ENCODE measurements around the gene PARD3. TPM values are rescaled to one million over a fixed set of nuclear protein-coding genes. Genes with fewer than 3 reads are reported as not detected.

The PARD3 gene
- total and polyA plus RNA-seq, 2 donors from 2014 or later, result 21.1 to 47.5 TPM

- no peak overlapping the region for H3K4me3 ChIP-seq (ENCODE audit: low read length in 3 of 3)
- intact Hi-C loops (cut with DNase I), result no loop called here
- no peaks in the 10 kb centered on the region for H3K9me3 ChIP-seq (ENCODE audit: control insufficient read depth in 2 of 3, insufficient read depth in 1 of 3, low read length in 3 of 3)
- TF ChIP-seq, protein P1, sequence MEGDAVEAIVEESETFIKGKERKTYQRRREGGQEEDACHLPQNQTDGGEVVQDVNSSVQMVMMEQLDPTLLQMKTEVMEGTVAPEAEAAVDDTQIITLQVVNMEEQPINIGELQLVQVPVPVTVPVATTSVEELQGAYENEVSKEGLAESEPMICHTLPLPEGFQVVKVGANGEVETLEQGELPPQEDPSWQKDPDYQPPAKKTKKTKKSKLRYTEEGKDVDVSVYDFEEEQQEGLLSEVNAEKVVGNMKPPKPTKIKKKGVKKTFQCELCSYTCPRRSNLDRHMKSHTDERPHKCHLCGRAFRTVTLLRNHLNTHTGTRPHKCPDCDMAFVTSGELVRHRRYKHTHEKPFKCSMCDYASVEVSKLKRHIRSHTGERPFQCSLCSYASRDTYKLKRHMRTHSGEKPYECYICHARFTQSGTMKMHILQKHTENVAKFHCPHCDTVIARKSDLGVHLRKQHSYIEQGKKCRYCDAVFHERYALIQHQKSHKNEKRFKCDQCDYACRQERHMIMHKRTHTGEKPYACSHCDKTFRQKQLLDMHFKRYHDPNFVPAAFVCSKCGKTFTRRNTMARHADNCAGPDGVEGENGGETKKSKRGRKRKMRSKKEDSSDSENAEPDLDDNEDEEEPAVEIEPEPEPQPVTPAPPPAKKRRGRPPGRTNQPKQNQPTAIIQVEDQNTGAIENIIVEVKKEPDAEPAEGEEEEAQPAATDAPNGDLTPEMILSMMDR (IDR thresholded peaks at IDR 0.05; ENCODE audit: borderline replicate concordance, extremely low read depth, insufficient read depth), result no peak
- H3K9ac ChIP-seq (ENCODE audit: low read length in 3 of 3), result no peak overlapping the region
- no peak overlapping the region for H3K27ac ChIP-seq (ENCODE audit: low read depth in 2 of 2, low read length in 2 of 2)
- peaks cover 0 to 12% (median 0%) of the 10 kb centered on the region in 3 donors for H3K36me3 ChIP-seq (ENCODE audit: control insufficient read depth in 2 of 3, insufficient read depth in 3 of 3, low read length in 3 of 3)
- H3K4me1 ChIP-seq (ENCODE audit: control insufficient read depth in 2 of 3, insufficient read depth in 2 of 3, low read depth in 1 of 3, low read length in 3 of 3), result no peaks in the 10 kb centered on the region
- DNase-seq (no peak), FAIRE-seq (no peak)
- H3K27me3 ChIP-seq (ENCODE audit: control insufficient read depth, insufficient read depth, low read length), result no peaks in the 10 kb centered on the region
Observed at GRCh38 chr10:34311679-34312078, 503.4 kb downstream of the PARD3 start.

DNA sequence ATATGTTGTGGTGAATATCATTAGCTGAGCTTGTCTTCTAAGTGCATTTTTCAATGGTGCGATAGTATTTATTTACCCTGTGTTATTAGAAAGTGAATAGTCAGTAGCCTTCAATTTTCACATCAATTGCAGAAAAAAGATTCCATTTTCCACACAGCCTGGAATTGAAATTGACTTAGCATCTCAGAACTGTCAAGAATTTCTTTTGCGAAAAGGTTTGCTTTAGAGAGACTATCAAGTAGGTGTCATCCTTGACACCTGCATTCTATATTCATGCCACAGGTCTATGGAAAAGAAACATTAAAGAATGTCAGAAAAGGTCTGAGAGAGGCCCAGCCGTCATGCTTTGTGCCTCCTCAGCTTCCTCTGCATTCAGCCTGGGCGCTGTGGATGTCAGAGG is 504.9 kb downstream of the PARD3 start:
- no peak for FAIRE-seq
- Histone ChIP-seq H3K4me1 (ENCODE audit: control insufficient read depth in 2 of 3, insufficient read depth in 2 of 3, low read depth in 1 of 3, low read length in 3 of 3) (no peaks in the 10 kb centered on the region), H3K36me3 (ENCODE audit: control insufficient read depth in 2 of 3, insufficient read depth in 3 of 3, low read length in 3 of 3) (peaks cover 0 to 4% (median 0%) of the 10 kb centered on the region in 3 donors), H3K9me3 (ENCODE audit: control insufficient read depth in 2 of 3, insufficient read depth in 1 of 3, low read length in 3 of 3) (no peaks in the 10 kb centered on the region), H3K27me3 (ENCODE audit: control insufficient read depth, insufficient read depth, low read length) (no peaks in the 10 kb centered on the region), H3K27ac (ENCODE audit: low read depth in 2 of 2, low read length in 2 of 2) (no peak overlapping the region), H3K9ac (ENCODE audit: low read length in 3 of 3) (no peak overlapping the region), H3K4me3 (ENCODE audit: low read length in 3 of 3) (no peak overlapping the region)
- TF ChIP-seq, protein P1 (IDR thresholded peaks at IDR 0.05; ENCODE audit: borderline replicate concordance, extremely low read depth, insufficient read depth), result no peak
- no peak for DNase-seq
- intact Hi-C loops (cut with DNase I), result no loop called here

DNA sequence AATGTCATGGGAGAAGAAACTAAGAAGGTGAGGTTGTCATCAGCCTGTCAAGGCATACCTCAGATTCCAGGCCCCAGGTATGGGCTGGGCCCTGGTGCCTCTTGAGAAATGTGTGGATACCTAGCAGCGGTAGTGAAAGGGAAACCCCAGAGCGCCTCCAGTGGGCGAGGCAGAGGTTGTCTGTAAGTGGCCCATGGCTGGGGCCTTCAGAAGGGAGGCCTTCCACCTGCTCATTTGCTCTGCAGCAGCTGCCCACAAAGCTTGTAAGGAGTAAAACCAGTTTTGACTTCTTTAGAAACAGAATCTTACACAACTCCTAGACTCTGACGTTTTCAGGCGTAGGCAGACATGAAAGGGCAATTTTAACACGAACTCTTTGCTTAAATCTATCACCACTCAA is 509.9 kb downstream of the PARD3 start:
- no peaks in the 10 kb centered on the region for H3K27me3 ChIP-seq (ENCODE audit: control insufficient read depth, insufficient read depth, low read length)
- intact Hi-C loops (cut with DNase I), result no loop called here
- TF ChIP-seq, protein P1 (IDR thresholded peaks at IDR 0.05; ENCODE audit: borderline replicate concordance, extremely low read depth, insufficient read depth), result no peak
- FAIRE-seq, result no peak
- peaks cover 0 to under 1% (median 0%) of the 10 kb centered on the region in 3 donors for H3K36me3 ChIP-seq (ENCODE audit: control insufficient read depth in 2 of 3, insufficient read depth in 3 of 3, low read length in 3 of 3)
- H3K9me3 ChIP-seq (ENCODE audit: control insufficient read depth in 2 of 3, insufficient read depth in 1 of 3, low read length in 3 of 3), result no peaks in the 10 kb centered on the region
- H3K9ac ChIP-seq (ENCODE audit: low read length in 3 of 3), result no peak overlapping the region
- DNase-seq, result peak in 1 of 5 donors; percentile 40
- no peaks in the 10 kb centered on the region for H3K4me1 ChIP-seq (ENCODE audit: control insufficient read depth in 2 of 3, insufficient read depth in 2 of 3, low read depth in 1 of 3, low read length in 3 of 3)
- no peak overlapping the region for H3K4me3 ChIP-seq (ENCODE audit: low read length in 3 of 3)
- H3K27ac ChIP-seq (ENCODE audit: low read depth in 2 of 2, low read length in 2 of 2), result no peak overlapping the region

DNA sequence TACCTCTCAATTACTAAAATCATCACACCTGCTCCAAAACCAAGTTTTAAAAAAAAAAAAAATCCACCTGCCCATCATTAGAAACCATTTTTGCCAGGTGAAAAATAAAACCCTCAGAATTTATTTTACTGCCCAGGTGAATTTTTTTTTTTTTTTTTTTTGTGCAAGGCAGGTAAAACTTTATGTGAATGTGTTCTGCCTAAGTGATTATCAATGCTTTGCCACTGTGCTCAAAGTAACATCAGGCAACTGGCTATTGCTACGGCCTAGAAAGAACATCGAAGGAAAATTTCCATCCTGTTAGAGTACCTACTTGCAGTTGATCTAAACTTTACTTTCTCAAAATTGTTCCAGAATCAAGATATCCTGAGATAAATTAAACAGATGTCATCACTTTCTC is 512.1 kb downstream of the PARD3 start:
- no peak for DNase-seq
- H3K9ac ChIP-seq (ENCODE audit: low read length in 3 of 3), result no peak overlapping the region
- TF ChIP-seq, protein P1 (IDR thresholded peaks at IDR 0.05; ENCODE audit: borderline replicate concordance, extremely low read depth, insufficient read depth), result no peak
- intact Hi-C loops (cut with DNase I), result no loop called here
- H3K36me3 ChIP-seq (ENCODE audit: control insufficient read depth in 2 of 3, insufficient read depth in 3 of 3, low read length in 3 of 3), result no peaks in the 10 kb centered on the region
- FAIRE-seq, result no peak
- no peak overlapping the region for H3K27ac ChIP-seq (ENCODE audit: low read depth in 2 of 2, low read length in 2 of 2)
- no peak overlapping the region for H3K4me3 ChIP-seq (ENCODE audit: low read length in 3 of 3)
- peaks cover 0 to 14% (median 0%) of the 10 kb centered on the region in 3 donors for H3K4me1 ChIP-seq (ENCODE audit: control insufficient read depth in 2 of 3, insufficient read depth in 2 of 3, low read depth in 1 of 3, low read length in 3 of 3)
- H3K27me3 ChIP-seq (ENCODE audit: control insufficient read depth, insufficient read depth, low read length), result no peaks in the 10 kb centered on the region
- H3K9me3 ChIP-seq (ENCODE audit: control insufficient read depth in 2 of 3, insufficient read depth in 1 of 3, low read length in 3 of 3), result no peaks in the 10 kb centered on the region

All from kidney (tissue), 14 donors.